ENCODE results near the gene KDM3B. TPM values are rescaled to one million over a fixed set of nuclear protein-coding genes. Genes with fewer than 3 reads are reported as not detected.

The KDM3B gene
- total RNA-seq, 2 donors from 2014 or later: 98.2 to 104 TPM

DNA sequence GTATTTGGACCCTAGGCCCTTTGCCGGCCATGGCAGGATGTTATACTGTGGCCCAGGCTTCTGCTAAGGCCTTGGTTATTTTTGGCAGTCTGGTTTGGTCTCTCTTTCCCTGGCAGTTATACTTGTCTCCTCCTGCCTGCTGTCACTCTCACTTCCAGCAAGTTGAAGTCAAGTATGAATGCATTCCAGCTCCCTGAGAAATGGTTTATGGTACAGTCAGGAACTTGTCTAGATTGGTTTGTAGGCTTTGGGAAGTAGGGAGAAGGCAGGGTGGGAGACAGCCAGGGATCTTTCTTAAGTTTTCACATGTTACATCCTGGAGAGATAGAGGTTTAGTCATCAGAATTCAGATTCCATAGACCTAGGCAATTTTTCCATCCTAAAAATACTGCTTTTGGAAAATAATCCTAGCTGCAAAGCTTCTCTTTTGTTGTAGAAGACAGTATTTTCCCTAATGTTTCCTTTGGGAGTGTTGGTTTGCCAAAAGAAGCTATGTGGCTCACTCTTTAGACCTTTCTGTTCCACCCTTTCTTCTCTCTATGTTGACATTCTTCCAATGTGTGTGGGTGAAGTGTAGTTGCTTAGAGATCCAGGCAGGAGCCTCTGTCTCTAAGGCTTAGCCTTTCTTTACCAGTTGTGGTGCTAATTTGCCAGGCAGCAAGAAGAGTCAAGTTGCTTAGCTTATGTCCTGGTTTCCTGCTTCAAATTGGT lies 2.5 kb upstream of the KDM3B start:
- Histone ChIP-seq H3K27me3 (ENCODE audit: control insufficient read depth, insufficient read depth, low read length, poor library complexity, severe bottlenecking) (no peaks in the 10 kb centered on the region), H3K9me3 (ENCODE audit: control insufficient read depth, low read length) (peaks cover 6% of the 10 kb centered on the region), H3K36me3 (ENCODE audit: control insufficient read depth, insufficient read depth, low read length) (peaks cover 46% of the 10 kb centered on the region), H3K27ac (ENCODE audit: low read depth, low read length) (no peak overlapping the region), H3K4me3 (ENCODE audit: low read length) (no peak overlapping the region), H3K4me1 (ENCODE audit: control insufficient read depth, insufficient read depth, low read length) (no peaks in the 10 kb centered on the region), H3K9ac (ENCODE audit: extremely low read depth, low read length, poor library complexity, severe bottlenecking) (no peak overlapping the region)
- peaks cover 58% of the 10 kb centered on the region for H3K36me3 Mint-ChIP-seq (ENCODE audit: low read depth)
- WGBS, 2 experiments (ENCODE audit: insufficient coverage in 1 of 2, insufficient read length in 1 of 2): 97% methylated on average over 1 of the region's 1 CpG; no CpG with 5 or more reads in 1 of the 2 experiments
- H3K4me1 Mint-ChIP-seq: peaks cover 15% of the 10 kb centered on the region
- H3K27me3 Mint-ChIP-seq (ENCODE audit: insufficient read depth): no peaks in the 10 kb centered on the region
- no peak overlapping the region for H3K27ac Mint-ChIP-seq
- peak; percentile 13 for DNase-seq
- TF ChIP-seq, protein P1, sequence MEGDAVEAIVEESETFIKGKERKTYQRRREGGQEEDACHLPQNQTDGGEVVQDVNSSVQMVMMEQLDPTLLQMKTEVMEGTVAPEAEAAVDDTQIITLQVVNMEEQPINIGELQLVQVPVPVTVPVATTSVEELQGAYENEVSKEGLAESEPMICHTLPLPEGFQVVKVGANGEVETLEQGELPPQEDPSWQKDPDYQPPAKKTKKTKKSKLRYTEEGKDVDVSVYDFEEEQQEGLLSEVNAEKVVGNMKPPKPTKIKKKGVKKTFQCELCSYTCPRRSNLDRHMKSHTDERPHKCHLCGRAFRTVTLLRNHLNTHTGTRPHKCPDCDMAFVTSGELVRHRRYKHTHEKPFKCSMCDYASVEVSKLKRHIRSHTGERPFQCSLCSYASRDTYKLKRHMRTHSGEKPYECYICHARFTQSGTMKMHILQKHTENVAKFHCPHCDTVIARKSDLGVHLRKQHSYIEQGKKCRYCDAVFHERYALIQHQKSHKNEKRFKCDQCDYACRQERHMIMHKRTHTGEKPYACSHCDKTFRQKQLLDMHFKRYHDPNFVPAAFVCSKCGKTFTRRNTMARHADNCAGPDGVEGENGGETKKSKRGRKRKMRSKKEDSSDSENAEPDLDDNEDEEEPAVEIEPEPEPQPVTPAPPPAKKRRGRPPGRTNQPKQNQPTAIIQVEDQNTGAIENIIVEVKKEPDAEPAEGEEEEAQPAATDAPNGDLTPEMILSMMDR (conservative IDR thresholded peaks at IDR 0.05): no peak
- peaks cover 10% of the 10 kb centered on the region for H3K9me3 Mint-ChIP-seq
- no peak overlapping the region for H3K4me3 Mint-ChIP-seq

DNA sequence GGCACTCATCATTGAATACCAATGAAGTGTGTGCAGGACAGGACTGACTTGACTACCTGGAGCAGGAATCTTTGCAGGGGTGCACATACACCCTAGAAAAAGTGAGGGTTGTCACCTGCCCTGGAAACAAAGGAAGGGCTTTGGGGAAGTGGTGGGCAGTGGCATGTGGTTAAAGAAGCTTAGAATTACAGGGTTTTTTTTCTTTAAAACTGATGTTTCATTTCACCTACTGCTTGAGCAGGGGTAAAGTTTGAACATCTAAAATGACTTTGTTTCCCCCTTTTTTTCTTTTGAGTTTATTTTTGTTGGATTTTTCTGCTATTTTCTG lies 2.0 kb upstream of the KDM3B start:
- Mint-ChIP-seq H3K9me3 (peaks cover 10% of the 10 kb centered on the region), H3K4me1 (peaks cover 20% of the 10 kb centered on the region), H3K36me3 (ENCODE audit: low read depth) (peaks cover 52% of the 10 kb centered on the region), H3K4me3 (no peak overlapping the region), H3K27me3 (ENCODE audit: insufficient read depth) (no peaks in the 10 kb centered on the region), H3K27ac (no peak overlapping the region)
- no peak overlapping the region for H3K4me3 ChIP-seq (ENCODE audit: low read length)
- H3K9me3 ChIP-seq (ENCODE audit: control insufficient read depth, low read length): peaks cover 6% of the 10 kb centered on the region
- peaks cover 41% of the 10 kb centered on the region for H3K36me3 ChIP-seq (ENCODE audit: control insufficient read depth, insufficient read depth, low read length)
- H3K4me1 ChIP-seq (ENCODE audit: control insufficient read depth, insufficient read depth, low read length): no peaks in the 10 kb centered on the region
- no peaks in the 10 kb centered on the region for H3K27me3 ChIP-seq (ENCODE audit: control insufficient read depth, insufficient read depth, low read length, poor library complexity, severe bottlenecking)
- TF ChIP-seq, protein P1 (conservative IDR thresholded peaks at IDR 0.05): no peak
- peak; percentile 24 for DNase-seq
- no peak overlapping the region for H3K27ac ChIP-seq (ENCODE audit: low read depth, low read length)
- H3K9ac ChIP-seq (ENCODE audit: extremely low read depth, low read length, poor library complexity, severe bottlenecking): no peak overlapping the region

DNA sequence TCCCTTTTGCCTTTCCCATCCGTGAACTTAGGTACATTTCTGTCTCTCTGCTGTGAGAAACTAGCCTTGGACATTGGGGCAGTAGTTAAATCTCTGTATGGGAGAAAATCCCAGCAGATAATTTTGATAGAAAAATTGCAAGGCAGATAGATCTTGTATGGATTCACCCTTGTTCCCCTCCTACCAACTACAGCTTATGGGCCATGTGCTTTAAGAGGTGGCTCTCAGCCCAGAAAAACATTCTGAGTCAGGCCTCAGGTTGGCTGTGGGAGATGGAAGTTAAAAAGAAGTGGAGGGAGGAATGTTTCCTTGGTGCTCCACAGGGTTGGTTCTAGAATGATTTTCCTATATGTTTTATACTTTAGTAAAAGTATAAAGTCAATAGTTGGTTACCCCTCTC lies 1.4 kb upstream of the KDM3B start:
- TF ChIP-seq, protein P1 (conservative IDR thresholded peaks at IDR 0.05): no peak
- H3K27ac ChIP-seq (ENCODE audit: low read depth, low read length): no peak overlapping the region

More for the DNA sequence above, 1.4 kb upstream of the KDM3B start:
- 67 to 97% methylated on average over 1 of the region's 1 CpG for WGBS, 2 experiments (ENCODE audit: insufficient coverage in 1 of 2, insufficient read length in 1 of 2)
- peaks cover 6% of the 10 kb centered on the region for H3K9me3 ChIP-seq (ENCODE audit: control insufficient read depth, low read length)
- H3K4me1 ChIP-seq (ENCODE audit: control insufficient read depth, insufficient read depth, low read length): no peaks in the 10 kb centered on the region
- Mint-ChIP-seq H3K27me3 (ENCODE audit: insufficient read depth) (no peaks in the 10 kb centered on the region), H3K36me3 (ENCODE audit: low read depth) (peaks cover 47% of the 10 kb centered on the region), H3K27ac (no peak overlapping the region), H3K9me3 (peaks cover 10% of the 10 kb centered on the region), H3K4me1 (peaks cover 23% of the 10 kb centered on the region), H3K4me3 (no peak overlapping the region)
- DNase-seq: peak; percentile 11
- peaks cover 36% of the 10 kb centered on the region for H3K36me3 ChIP-seq (ENCODE audit: control insufficient read depth, insufficient read depth, low read length)
- no peak overlapping the region for H3K9ac ChIP-seq (ENCODE audit: extremely low read depth, low read length, poor library complexity, severe bottlenecking)
- no peak overlapping the region for H3K4me3 ChIP-seq (ENCODE audit: low read length)
- no peaks in the 10 kb centered on the region for H3K27me3 ChIP-seq (ENCODE audit: control insufficient read depth, insufficient read depth, low read length, poor library complexity, severe bottlenecking)

Measured in endodermal cell (in vitro differentiated cells).